K562 treated with DMSO at 1 percent for 24 hours (cell line): ENCODE measurements around the gene EPHA4. TPM values are rescaled to one million over a fixed set of nuclear protein-coding genes. Genes with fewer than 3 reads are reported as not detected.

ENCODE experiments used
- total RNA-seq: library from RNA; unstranded; fragments of 300-600 nt; gene quantifications from 2 replicates; pipeline ENCODE4 v1.2.3, GENCODE V29; 2022; ENCODE audit warnings: low read depth; ENCODE audit not compliant: insufficient read depth

EPHA4 gene
- total RNA-seq, result not detected in 2 replicates

GRCh38 chr2:221572219-221572820 lies at the start of gene EPHA4:
Gene EPHA4 (minus strand): TSS chr2:221572304. CDS start chr2:221572248, 56 bp downstream.

